Mesenchymal stem cell (in vitro differentiated cells and primary cell): ENCODE data around the gene KLK1.
A peak's percentile ranks its signal among the peaks of the same experiment; 100 is the strongest.

Experiments
- DNase-seq: peaks from one replicate; pipeline ENCODE4 v3.0.0-alpha.2; 2013
- H2AFZ ChIP-seq: one replicate; pipeline ENCODE4 v1.6.1; 2013; ENCODE audit warnings: low read depth, mild to moderate bottlenecking, control low read depth, inconsistent platforms, low read length, moderate library complexity
- H2AK5ac ChIP-seq: 2 replicates; pipeline ENCODE4 v1.6.1; 2013; ENCODE audit warnings: low read length, moderate library complexity, mild to moderate bottlenecking, inconsistent platforms; ENCODE audit not compliant: severe bottlenecking
- H2BK120ac ChIP-seq: one replicate; pipeline ENCODE4 v1.6.1; 2013; ENCODE audit warnings: low read depth, mild to moderate bottlenecking, inconsistent platforms, low read length, moderate library complexity
- H2BK12ac ChIP-seq, 2 experiments: one replicate each; pipeline ENCODE4 v1.6.1; 2013; ENCODE audit warnings: inconsistent platforms in 2 of 2, low read length in 2 of 2, mild to moderate bottlenecking in 2 of 2, moderate library complexity in 2 of 2, control low read depth in 1 of 2
- H2BK15ac ChIP-seq: one replicate; pipeline ENCODE4 v1.6.1; 2013; ENCODE audit warnings: mild to moderate bottlenecking, low read depth, inconsistent platforms; ENCODE audit not compliant: poor library complexity, severe bottlenecking
- H2BK5ac ChIP-seq: 2 replicates; pipeline ENCODE4 v1.6.1; 2013; ENCODE audit warnings: low read depth, mild to moderate bottlenecking, low read length, control low read depth, inconsistent platforms; ENCODE audit not compliant: poor library complexity, severe bottlenecking
- H3K14ac ChIP-seq, 2 experiments: one replicate each; pipeline ENCODE4 v1.6.1; 2013; ENCODE audit warnings: inconsistent platforms in 2 of 2, low read length in 2 of 2, control low read depth in 1 of 2, mild to moderate bottlenecking in 1 of 2, moderate library complexity in 1 of 2
- H3K18ac ChIP-seq, 2 experiments: one replicate each; pipeline ENCODE4 v1.6.1; 2013; ENCODE audit warnings: inconsistent platforms in 2 of 2, low read length in 2 of 2, control low read depth in 1 of 2, low read depth in 1 of 2, mild to moderate bottlenecking in 1 of 2
- H3K23ac ChIP-seq, 2 experiments: one replicate each; pipeline ENCODE4 v1.6.1; 2013; ENCODE audit warnings: inconsistent platforms in 2 of 2, low read length in 2 of 2, mild to moderate bottlenecking in 2 of 2, moderate library complexity in 2 of 2, control low read depth in 1 of 2
- H3K27ac ChIP-seq: 2 replicates; pipeline ENCODE4 v1.5.1; 2013; ENCODE audit warnings: mild to moderate bottlenecking, moderate library complexity, low read length, control low read depth, inconsistent platforms; ENCODE audit not compliant: poor library complexity, severe bottlenecking
- H3K27me3 ChIP-seq, 2 experiments: 2 replicates each; pipeline versions ENCODE4 v1.6.1 to v1.7.0; 2013; ENCODE audit warnings: low read length in 2 of 2, mild to moderate bottlenecking in 2 of 2, moderate library complexity in 2 of 2, control low read depth in 1 of 2, inconsistent platforms in 1 of 2; ENCODE audit not compliant: control insufficient read depth in 1 of 2, insufficient read depth in 1 of 2
- H3K36me3 ChIP-seq, 2 experiments: 2 replicates each; pipeline versions ENCODE4 v1.6.1 to v1.7.0; 2013; ENCODE audit warnings: low read length in 2 of 2, control low read depth in 1 of 2, inconsistent platforms in 1 of 2, low read depth in 1 of 2, mild to moderate bottlenecking in 1 of 2; ENCODE audit not compliant: insufficient read depth in 2 of 2, control insufficient read depth in 1 of 2
- H3K4ac ChIP-seq, 2 experiments: one replicate each; pipeline ENCODE4 v1.6.1; 2013; ENCODE audit warnings: inconsistent platforms in 2 of 2, low read length in 2 of 2, mild to moderate bottlenecking in 2 of 2, moderate library complexity in 2 of 2, control low read depth in 1 of 2, low read depth in 1 of 2
- H3K4me1 ChIP-seq: 2 replicates; pipeline ENCODE4 v1.6.1; 2013; ENCODE audit warnings: low read depth, low read length, control low read depth; ENCODE audit not compliant: control insufficient read depth, insufficient read depth
- H3K4me2 ChIP-seq: 2 replicates; pipeline ENCODE4 v1.6.1; 2013; ENCODE audit warnings: low read length, mild to moderate bottlenecking, inconsistent platforms; ENCODE audit not compliant: poor library complexity, severe bottlenecking
- H3K4me3 ChIP-seq, 2 experiments: 2 replicates each; pipeline versions ENCODE4 v1.5.1 to v1.7.0; 2013; ENCODE audit warnings: low read length in 2 of 2, mild to moderate bottlenecking in 2 of 2, control low read depth in 1 of 2, low read depth in 1 of 2; ENCODE audit not compliant: insufficient read depth in 1 of 2
- H3K79me1 ChIP-seq: replicated peaks from 2 replicates; pipeline ENCODE4 v1.6.1; 2013; ENCODE audit warnings: mild to moderate bottlenecking, control low read depth, low read length, inconsistent platforms; ENCODE audit not compliant: poor library complexity, severe bottlenecking
- H3K9ac ChIP-seq: 2 replicates; pipeline ENCODE4 v1.7.0; 2013; ENCODE audit warnings: mild to moderate bottlenecking, low read length, moderate library complexity
- H3K9me3 ChIP-seq: 2 replicates; pipeline ENCODE4 v1.7.0; 2013; ENCODE audit warnings: mild to moderate bottlenecking, low read length; ENCODE audit not compliant: control insufficient read depth
- H4K8ac ChIP-seq: one replicate; pipeline ENCODE4 v1.6.1; 2013; ENCODE audit warnings: inconsistent platforms, mild to moderate bottlenecking, low read length, moderate library complexity
- H4K91ac ChIP-seq: one replicate; pipeline ENCODE4 v1.6.1; 2013; ENCODE audit warnings: mild to moderate bottlenecking, low read length, inconsistent platforms
- WGBS: methylation state at CpG from one replicate; pipeline ENCODE4 v1.1.7; 2013; ENCODE audit warnings: mixed read lengths; 5-methylcytosine and 5-hydroxymethylcytosine counted together

Gene KLK1

GRCh38 chr19:50803633-50804419 is 19.8 kb downstream of the KLK1 start:
- 0% methylated on average over 40 of the region's 40 CpGs for WGBS
- H3K4ac ChIP-seq: peak overlapping the region in 1 of 2 experiments; percentile 92
- no peak overlapping the region for H3K23ac ChIP-seq
- no peak overlapping the region for H2BK15ac ChIP-seq
- no peak overlapping the region for H2BK12ac ChIP-seq
- H3K27me3 ChIP-seq: peaks cover 0 to 3% of the 10 kb centered on the region in 2 experiments
- peak overlapping the region; percentile 2 for H4K91ac ChIP-seq
- DNase-seq: peak; percentile 18
- H3K36me3 ChIP-seq: peaks cover 13 to 29% of the 10 kb centered on the region in 2 experiments
- H3K4me1 ChIP-seq: peaks cover 6% of the 10 kb centered on the region
- peak overlapping the region; percentile 8 for H2BK5ac ChIP-seq
- H2BK120ac ChIP-seq: no peak overlapping the region
- H3K4me3 ChIP-seq: peak overlapping the region; percentile 94 to 95
- H2AFZ ChIP-seq: peak overlapping the region; percentile 64
- H2AK5ac ChIP-seq: no peak overlapping the region
- H3K18ac ChIP-seq: peak overlapping the region; percentile 63 to 72
- peak overlapping the region; percentile 81 for H3K27ac ChIP-seq
- peak overlapping the region; percentile 84 for H3K4me2 ChIP-seq
- H3K9ac ChIP-seq: peak overlapping the region; percentile 98
- peak overlapping the region in 1 of 2 experiments; percentile 61 for H3K14ac ChIP-seq
- peaks cover 8% of the 10 kb centered on the region for H3K79me1 ChIP-seq
- peak overlapping the region; percentile 59 for H4K8ac ChIP-seq
- H3K9me3 ChIP-seq: no peaks in the 10 kb centered on the region

GRCh38 chr19:50801107-50801506 is 22.5 kb downstream of the KLK1 start:
- no peak overlapping the region for H2BK5ac ChIP-seq
- H3K4ac ChIP-seq: no peak overlapping the region
- H4K8ac ChIP-seq: no peak overlapping the region
- H3K27me3 ChIP-seq: no peaks in the 10 kb centered on the region
- no peak overlapping the region for H3K4me2 ChIP-seq
- no peak overlapping the region for H3K23ac ChIP-seq
- peaks cover 31% of the 10 kb centered on the region for H3K79me1 ChIP-seq
- no peak overlapping the region for H2BK12ac ChIP-seq
- no peak overlapping the region for H3K18ac ChIP-seq
- no peaks in the 10 kb centered on the region for H3K9me3 ChIP-seq
- H2BK15ac ChIP-seq: no peak overlapping the region
- peaks cover 38 to 56% of the 10 kb centered on the region in 2 experiments for H3K36me3 ChIP-seq
- H4K91ac ChIP-seq: no peak overlapping the region
- no peak for DNase-seq
- H3K4me3 ChIP-seq: no peak overlapping the region
- H2AFZ ChIP-seq: no peak overlapping the region
- H3K9ac ChIP-seq: no peak overlapping the region
- H2AK5ac ChIP-seq: no peak overlapping the region
- H3K4me1 ChIP-seq: peaks cover 10% of the 10 kb centered on the region
- 94% methylated on average over 8 of the region's 8 CpGs for WGBS
- H2BK120ac ChIP-seq: no peak overlapping the region
- no peak overlapping the region for H3K14ac ChIP-seq
- H3K27ac ChIP-seq: no peak overlapping the region

DNA sequence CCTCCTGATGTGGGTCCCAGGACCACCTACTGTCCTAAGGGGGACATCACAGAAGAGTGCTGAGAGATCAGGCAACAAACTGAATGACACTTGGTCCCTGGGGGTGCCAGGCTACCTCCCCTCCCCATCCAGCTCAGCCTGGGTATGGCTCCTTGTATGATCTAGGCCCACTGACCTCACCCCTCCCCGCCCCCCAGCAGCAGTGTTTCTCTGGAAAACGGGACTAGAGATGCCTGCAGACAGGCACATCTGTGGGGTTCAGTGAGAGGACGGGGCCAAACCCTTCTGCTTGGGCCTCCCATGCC is 24.1 kb downstream of the KLK1 start:
- H2BK15ac ChIP-seq: no peak overlapping the region
- 91% methylated on average over 3 of the region's 3 CpGs for WGBS
- no peak overlapping the region for H2BK12ac ChIP-seq
- H3K79me1 ChIP-seq: peaks cover 31% of the 10 kb centered on the region
- no peak overlapping the region for H2AK5ac ChIP-seq
- no peak for DNase-seq
- peaks cover 38 to 71% of the 10 kb centered on the region in 2 experiments for H3K36me3 ChIP-seq
- no peak overlapping the region for H3K4me3 ChIP-seq
- H3K23ac ChIP-seq: no peak overlapping the region
- H3K14ac ChIP-seq: no peak overlapping the region
- no peak overlapping the region for H2BK5ac ChIP-seq
- H3K27me3 ChIP-seq: no peaks in the 10 kb centered on the region
- no peak overlapping the region for H3K4me2 ChIP-seq
- H3K4ac ChIP-seq: no peak overlapping the region
- no peak overlapping the region for H4K91ac ChIP-seq
- no peak overlapping the region for H3K27ac ChIP-seq
- no peak overlapping the region for H4K8ac ChIP-seq
- H3K18ac ChIP-seq: no peak overlapping the region
- H3K9ac ChIP-seq: no peak overlapping the region
- no peak overlapping the region for H2AFZ ChIP-seq
- no peaks in the 10 kb centered on the region for H3K9me3 ChIP-seq
- peaks cover 16% of the 10 kb centered on the region for H3K4me1 ChIP-seq
- H2BK120ac ChIP-seq: no peak overlapping the region

- no peak overlapping the region for H3K4me2 ChIP-seq
- H3K23ac ChIP-seq: no peak overlapping the region
- H3K4me1 ChIP-seq: peaks cover 18% of the 10 kb centered on the region
- no peaks in the 10 kb centered on the region for H3K27me3 ChIP-seq
- H3K18ac ChIP-seq: no peak overlapping the region
- H2BK5ac ChIP-seq: no peak overlapping the region
- no peak overlapping the region for H3K27ac ChIP-seq
- H3K4me3 ChIP-seq: no peak overlapping the region
- no peak overlapping the region for H3K4ac ChIP-seq
- peaks cover 38 to 71% of the 10 kb centered on the region in 2 experiments for H3K36me3 ChIP-seq
- no peak overlapping the region for H2AK5ac ChIP-seq
- peaks cover 31% of the 10 kb centered on the region for H3K79me1 ChIP-seq
- no peak overlapping the region for H2BK15ac ChIP-seq
- no peak overlapping the region for H4K91ac ChIP-seq
- H2BK12ac ChIP-seq: no peak overlapping the region
- H4K8ac ChIP-seq: no peak overlapping the region
- H2AFZ ChIP-seq: no peak overlapping the region
- no peaks in the 10 kb centered on the region for H3K9me3 ChIP-seq
- H3K9ac ChIP-seq: no peak overlapping the region
- over 99% methylated on average over 19 of the region's 21 CpGs for WGBS
- no peak overlapping the region for H3K14ac ChIP-seq
- H2BK120ac ChIP-seq: no peak overlapping the region
- DNase-seq: no peak
Measured at GRCh38 chr19:50798659-50799546, 24.7 kb downstream of the KLK1 start.
